ENCODE data around the gene PGBD1. TPM values are rescaled to one million over a fixed set of nuclear protein-coding genes. Genes with fewer than 3 reads are reported as not detected.
"Not testable (repeated sequence)": the region's sequence is repeated elsewhere in the genome, so short reads cannot be mapped to it uniquely, and the experiment has no call there.

Gene PGBD1
- total RNA-seq, 6 experiments from 2014 or later = 2.6 to 4.5 (median 4.1) TPM

DNA sequence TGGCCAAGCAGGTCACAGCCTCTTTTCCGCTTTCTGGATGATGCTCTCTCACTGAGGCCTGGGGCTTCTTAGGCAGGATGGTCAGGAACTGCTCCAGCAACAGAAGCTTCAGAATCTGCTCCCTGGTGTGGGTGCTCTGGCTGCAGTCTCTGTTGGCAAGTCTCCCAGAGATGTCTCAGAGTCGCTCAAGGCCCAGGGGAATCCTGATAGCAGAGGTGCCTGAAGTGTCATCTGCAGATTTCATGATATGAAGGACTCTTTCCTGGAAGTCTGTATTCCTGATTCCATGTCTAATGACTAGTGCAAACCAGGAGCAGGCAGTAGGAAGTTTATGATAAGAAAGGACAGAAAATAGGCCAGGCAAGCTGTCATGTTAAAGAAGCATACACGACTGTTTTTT lies 34.3 kb downstream of the PGBD1 start:
- no peak overlapping the region; the same call in 1 of the 2 replicates for H3K27ac Mint-ChIP-seq
- peak; percentile 26 for DNase-seq
- no peak overlapping the region for H3K4me3 Mint-ChIP-seq
- no peaks in the 10 kb centered on the region for H3K27me3 Mint-ChIP-seq (ENCODE audit: insufficient read depth)
- peaks cover 16% of the 10 kb centered on the region for H3K4me1 Mint-ChIP-seq (ENCODE audit: low read depth)
- TF ChIP-seq, protein P1, sequence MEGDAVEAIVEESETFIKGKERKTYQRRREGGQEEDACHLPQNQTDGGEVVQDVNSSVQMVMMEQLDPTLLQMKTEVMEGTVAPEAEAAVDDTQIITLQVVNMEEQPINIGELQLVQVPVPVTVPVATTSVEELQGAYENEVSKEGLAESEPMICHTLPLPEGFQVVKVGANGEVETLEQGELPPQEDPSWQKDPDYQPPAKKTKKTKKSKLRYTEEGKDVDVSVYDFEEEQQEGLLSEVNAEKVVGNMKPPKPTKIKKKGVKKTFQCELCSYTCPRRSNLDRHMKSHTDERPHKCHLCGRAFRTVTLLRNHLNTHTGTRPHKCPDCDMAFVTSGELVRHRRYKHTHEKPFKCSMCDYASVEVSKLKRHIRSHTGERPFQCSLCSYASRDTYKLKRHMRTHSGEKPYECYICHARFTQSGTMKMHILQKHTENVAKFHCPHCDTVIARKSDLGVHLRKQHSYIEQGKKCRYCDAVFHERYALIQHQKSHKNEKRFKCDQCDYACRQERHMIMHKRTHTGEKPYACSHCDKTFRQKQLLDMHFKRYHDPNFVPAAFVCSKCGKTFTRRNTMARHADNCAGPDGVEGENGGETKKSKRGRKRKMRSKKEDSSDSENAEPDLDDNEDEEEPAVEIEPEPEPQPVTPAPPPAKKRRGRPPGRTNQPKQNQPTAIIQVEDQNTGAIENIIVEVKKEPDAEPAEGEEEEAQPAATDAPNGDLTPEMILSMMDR (IDR thresholded peaks at IDR 0.05) = no peak
- H3K9me3 Mint-ChIP-seq = no peaks in the 10 kb centered on the region
- no peaks in the 10 kb centered on the region for H3K36me3 Mint-ChIP-seq (ENCODE audit: low read depth)

DNA sequence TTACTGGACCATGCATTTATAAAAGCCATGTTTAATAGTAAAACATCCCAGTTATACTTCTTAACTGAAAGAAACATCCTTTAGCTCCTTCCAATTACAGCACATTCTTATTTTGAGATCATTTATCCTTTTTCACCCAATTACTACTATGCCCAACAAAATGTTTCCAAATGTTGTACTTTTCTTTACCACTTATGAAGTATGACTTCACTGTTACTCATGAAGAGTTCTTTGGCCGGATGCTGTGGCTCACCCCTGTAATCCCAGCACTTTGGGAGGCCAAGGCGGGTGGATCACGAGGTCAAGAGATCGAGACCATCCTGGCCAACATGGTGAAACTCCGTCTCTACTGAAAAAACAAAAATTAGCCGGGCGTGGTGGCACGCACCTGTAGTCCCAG lies 36.5 kb downstream of the PGBD1 start:
- H3K4me3 Mint-ChIP-seq; H3K36me3 Mint-ChIP-seq (ENCODE audit: low read depth); H3K27ac Mint-ChIP-seq; DNase-seq; H3K9me3 Mint-ChIP-seq; H3K27me3 Mint-ChIP-seq (ENCODE audit: insufficient read depth): not testable (repeated sequence)
- H3K4me1 Mint-ChIP-seq (ENCODE audit: low read depth) = peaks cover 16% of the 10 kb centered on the region

DNA sequence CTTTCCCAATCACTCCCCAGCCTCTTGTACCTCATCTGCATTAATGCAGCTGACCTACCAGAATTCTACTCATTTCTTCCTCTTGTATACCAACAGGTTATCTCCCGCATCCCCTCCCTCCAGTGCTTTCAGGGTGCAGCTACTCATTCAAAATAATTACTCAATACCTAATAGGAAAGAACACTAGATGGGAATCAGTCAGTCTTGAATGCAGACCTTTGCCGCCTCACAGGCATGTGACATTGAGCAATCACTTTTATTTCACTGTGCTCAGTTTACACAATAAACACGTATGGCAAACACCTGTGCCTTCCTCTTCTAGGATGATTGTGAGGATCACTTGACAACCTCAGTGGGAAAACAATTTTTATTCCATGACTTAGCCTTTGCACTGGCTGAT lies 41.3 kb downstream of the PGBD1 start:
- TF ChIP-seq, protein P1 (IDR thresholded peaks at IDR 0.05) = no peak
- Mint-ChIP-seq H3K36me3 (ENCODE audit: low read depth) (peaks cover 14% of the 10 kb centered on the region), H3K4me3 (no peak overlapping the region), H3K27ac (no peak overlapping the region), H3K27me3 (ENCODE audit: insufficient read depth) (peaks cover 2% of the 10 kb centered on the region), H3K4me1 (ENCODE audit: low read depth) (peaks cover 5% of the 10 kb centered on the region), H3K9me3 (peaks cover 17% of the 10 kb centered on the region)
- no peak for DNase-seq

DNA sequence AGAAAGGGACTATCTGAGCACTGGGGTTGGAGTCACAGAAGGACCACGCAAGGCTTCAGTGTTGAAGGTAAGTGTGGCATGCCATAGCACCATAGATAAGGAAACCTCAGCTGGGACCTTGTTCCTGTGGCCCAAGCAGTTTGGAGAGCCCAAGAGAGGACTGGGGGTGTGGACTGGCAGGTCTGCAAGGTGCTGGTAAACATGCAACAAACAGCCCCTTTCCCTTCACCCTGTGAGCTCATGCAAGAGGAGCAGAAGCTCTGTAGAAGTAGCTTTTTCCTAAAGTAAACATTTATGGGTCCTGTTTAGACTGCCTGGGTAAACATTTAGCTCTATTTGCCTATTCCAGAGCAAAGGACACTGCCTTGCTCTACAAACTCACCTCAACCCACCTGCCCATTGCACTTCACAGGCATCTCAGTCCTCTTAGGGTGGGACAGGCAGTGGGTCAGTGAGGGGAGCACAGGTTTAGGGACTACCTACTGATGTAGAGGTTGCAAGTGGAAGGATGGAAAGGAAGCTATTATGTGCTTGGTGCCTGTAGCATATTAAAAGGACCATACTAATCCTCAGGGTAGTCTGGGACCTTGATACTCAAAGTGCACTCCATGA lies 42.5 kb downstream of the PGBD1 start:
- Mint-ChIP-seq H3K9me3 (peaks cover 22% of the 10 kb centered on the region), H3K36me3 (ENCODE audit: low read depth) (peaks cover 19% of the 10 kb centered on the region), H3K27me3 (ENCODE audit: insufficient read depth) (peaks cover 2% of the 10 kb centered on the region), H3K4me3 (no peak overlapping the region), H3K27ac (no peak overlapping the region), H3K4me1 (ENCODE audit: low read depth) (no peaks in the 10 kb centered on the region)
- TF ChIP-seq, protein P1 (IDR thresholded peaks at IDR 0.05) = no peak
- no peak for DNase-seq

DNA sequence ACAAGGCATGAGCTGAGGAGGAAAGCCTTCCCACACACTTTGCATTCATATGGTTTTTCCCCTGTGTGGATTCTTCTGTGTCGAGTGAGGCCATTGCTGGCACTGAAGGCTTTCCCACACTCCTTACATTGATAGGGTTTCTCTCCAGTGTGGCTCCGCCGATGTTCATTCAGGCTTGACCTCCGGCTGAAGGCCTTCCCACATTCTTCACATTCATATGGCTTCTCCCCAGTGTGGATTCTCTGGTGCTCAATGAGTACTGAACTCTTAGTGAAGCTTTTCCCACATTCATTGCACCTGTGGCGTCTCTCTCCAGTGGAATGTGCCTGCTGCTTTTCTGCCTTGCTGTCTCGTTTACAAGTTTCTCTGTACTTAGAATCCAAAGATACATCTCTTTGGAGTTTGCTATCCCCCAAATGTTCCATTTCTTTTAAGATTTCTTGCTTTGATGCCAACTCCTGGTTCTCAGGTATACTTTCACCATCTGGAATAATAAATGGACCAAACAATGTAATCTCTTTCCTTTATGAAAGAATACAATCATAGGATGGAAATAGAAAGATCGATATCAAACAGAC lies 45.1 kb downstream of the PGBD1 start:
- Mint-ChIP-seq H3K4me3 (no peak overlapping the region), H3K9me3 (peaks cover 26% of the 10 kb centered on the region), H3K36me3 (ENCODE audit: low read depth) (peaks cover 24% of the 10 kb centered on the region)

DNA sequence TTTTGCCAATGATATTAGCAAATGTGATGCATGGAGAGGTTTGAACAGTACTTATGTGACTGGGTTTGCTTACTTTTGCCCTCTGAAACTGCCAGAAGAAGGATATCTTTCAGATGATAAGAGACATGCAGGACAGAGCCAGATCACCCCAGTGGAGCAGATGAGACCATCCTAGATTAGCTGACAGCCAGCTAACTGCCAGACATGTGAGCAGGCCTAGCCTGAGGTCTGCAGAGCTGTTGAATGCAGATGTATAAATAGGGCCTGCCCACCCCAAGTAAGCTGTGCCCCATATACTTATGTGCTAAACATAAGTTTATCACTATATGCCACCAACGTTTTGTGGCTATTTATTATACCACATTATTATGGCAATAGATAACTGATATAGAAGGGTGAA lies 48.7 kb downstream of the PGBD1 start:
- DNase-seq = no peak
- H3K4me3 Mint-ChIP-seq = no peak overlapping the region
- H3K27me3 Mint-ChIP-seq (ENCODE audit: insufficient read depth) = peaks cover 4% of the 10 kb centered on the region; the same call in 1 of the 2 replicates
- TF ChIP-seq, protein P1 (IDR thresholded peaks at IDR 0.05) = no peak
- H3K9me3 Mint-ChIP-seq = peaks cover 26% of the 10 kb centered on the region
- H3K36me3 Mint-ChIP-seq (ENCODE audit: low read depth) = peaks cover 24% of the 10 kb centered on the region
- peaks cover 7% of the 10 kb centered on the region; the same call in 1 of the 2 replicates for H3K4me1 Mint-ChIP-seq (ENCODE audit: low read depth)
- H3K27ac Mint-ChIP-seq = no peak overlapping the region

More for the DNA sequence above, 45.1 kb downstream of the PGBD1 start:
- DNase-seq = no peak
- no peak overlapping the region for H3K27ac Mint-ChIP-seq
- TF ChIP-seq, protein P1 (IDR thresholded peaks at IDR 0.05) = no peak
- H3K27me3 Mint-ChIP-seq (ENCODE audit: insufficient read depth) = peaks cover 2% of the 10 kb centered on the region
- no peaks in the 10 kb centered on the region for H3K4me1 Mint-ChIP-seq (ENCODE audit: low read depth)
